Measurements from ENCODE around the gene ATP5F1E.
"Not testable (repeated sequence)": the region's sequence is repeated elsewhere in the genome, so short reads cannot be mapped to it uniquely, and the experiment has no call there.

ATP5F1E gene

DNA sequence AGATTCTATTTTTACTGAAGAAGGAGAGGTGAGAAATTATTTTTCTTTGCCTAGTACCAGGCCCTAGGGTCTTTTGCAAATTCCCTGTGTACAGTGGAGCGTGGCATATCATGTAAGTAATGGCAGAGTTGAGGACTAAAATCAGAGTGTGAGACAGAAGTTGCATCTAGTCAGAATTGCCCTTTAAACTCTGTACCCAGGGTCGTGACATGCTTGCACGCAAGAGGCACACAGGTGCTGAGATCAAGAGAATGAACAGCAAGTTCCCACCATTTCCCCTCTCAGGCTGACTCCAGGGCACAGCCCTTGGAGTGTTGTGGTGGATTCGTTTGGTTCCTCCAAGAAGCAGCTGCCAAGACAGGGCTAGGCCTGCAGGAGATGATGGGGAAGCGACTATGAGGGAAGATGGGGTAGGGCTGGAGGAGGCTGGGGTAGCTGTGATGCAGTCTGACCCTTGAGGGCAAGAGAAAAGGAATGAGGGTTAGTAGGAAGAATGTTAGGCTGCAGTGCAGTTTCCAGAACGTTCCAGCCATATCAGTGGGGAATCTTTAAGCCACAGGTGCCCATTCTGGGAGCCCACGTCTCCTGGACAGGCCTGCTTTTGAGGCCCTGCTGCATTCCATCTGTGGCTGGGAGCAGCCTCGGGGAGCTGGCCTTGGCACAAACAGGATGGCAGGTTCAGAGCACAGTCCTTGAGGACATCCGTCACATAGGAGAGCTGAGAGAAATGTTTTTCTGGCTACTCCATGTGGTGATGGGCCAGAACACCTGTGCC is 44.2 kb downstream of the ATP5F1E start:
- DNase-seq, result no peak

DNA sequence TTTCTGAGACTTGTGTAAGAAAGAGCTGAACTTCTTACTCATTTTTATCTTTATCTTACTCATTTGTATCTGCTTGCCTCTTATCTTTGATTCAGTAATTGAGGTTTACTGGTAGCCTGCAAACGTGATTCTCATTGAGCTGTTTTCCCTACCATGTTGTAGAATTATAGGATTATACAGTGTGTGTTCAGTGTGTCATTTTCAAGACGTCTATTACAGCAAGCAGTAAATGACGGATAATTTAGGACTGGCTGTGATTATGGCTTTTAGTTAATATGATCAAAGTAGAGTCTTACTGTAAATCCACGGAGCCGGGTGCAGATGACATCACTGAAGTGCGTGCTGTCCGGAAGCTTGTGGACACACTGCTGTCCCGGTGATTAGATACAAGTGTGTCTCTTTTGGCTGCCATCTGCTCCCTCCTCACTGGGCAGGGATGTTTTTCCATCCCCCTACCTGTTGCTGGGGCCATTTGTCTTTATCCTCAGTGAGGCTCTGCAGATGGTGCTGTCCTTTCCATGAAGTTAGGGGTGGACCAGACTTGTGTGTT is 45.1 kb downstream of the ATP5F1E start:
- DNase-seq, result no peak

DNA sequence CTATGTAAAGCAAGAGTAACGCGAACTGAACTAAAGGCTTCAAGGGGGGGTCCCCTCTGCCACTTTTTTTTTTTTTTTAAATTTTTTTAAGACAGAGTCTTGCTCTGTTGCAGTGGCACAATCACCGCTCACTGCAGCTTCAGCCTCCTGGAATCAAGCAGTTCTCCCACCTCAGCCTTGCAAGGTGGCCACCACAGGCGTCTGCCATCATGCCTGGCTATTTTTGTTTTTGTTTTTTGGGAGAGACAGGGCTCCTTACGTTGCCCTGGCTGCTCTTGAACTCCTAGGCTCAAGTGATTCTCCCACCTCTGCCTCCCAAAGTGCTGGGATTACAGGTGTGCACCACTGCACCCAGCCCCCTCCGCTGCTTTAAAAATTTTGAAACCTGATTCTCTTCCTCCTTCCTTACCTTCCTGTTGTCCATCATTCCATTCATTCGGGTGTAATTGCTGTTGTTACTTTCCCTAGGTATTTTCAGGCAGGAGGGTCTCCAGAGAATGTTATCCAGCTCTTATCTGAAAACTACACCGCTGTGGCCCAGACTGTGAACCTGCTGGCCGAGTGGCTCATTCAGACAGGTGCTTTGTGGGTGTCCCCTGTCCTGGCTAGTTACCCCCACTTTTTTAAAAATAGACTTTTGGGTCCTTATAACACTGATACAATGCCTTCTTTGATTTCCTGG is 45.7 kb downstream of the ATP5F1E start:
- DNase-seq, result no peak

DNA sequence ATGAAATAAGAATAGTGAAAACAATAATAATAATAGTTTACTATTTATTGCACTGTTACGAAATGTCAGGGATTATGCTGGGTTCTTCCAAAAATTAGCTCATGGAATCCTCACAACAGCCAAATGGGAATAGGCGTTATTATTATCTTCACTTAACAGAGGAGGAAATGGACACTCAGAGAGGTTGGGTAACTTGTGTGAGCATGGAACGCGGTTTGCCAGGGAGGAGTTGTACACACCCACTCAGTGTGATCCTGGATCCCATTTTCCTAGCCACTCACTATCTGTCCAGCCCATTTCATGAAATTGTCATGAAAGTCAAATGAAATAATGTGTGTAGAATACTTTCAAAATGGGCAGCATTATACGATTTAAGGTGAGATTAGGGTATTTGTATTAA is 46.5 kb downstream of the ATP5F1E start:
- DNase-seq, result no peak

GRCh38 chr20:58984691-58985090 is 47.4 kb downstream of the ATP5F1E start:
- DNase-seq, result no peak

- not testable (repeated sequence) for DNase-seq
Observed at GRCh38 chr20:58983115-58983468, 49.0 kb downstream of the ATP5F1E start.

GRCh38 chr20:58982406-58983114 is 49.6 kb downstream of the ATP5F1E start:
- no peak for DNase-seq

DNA sequence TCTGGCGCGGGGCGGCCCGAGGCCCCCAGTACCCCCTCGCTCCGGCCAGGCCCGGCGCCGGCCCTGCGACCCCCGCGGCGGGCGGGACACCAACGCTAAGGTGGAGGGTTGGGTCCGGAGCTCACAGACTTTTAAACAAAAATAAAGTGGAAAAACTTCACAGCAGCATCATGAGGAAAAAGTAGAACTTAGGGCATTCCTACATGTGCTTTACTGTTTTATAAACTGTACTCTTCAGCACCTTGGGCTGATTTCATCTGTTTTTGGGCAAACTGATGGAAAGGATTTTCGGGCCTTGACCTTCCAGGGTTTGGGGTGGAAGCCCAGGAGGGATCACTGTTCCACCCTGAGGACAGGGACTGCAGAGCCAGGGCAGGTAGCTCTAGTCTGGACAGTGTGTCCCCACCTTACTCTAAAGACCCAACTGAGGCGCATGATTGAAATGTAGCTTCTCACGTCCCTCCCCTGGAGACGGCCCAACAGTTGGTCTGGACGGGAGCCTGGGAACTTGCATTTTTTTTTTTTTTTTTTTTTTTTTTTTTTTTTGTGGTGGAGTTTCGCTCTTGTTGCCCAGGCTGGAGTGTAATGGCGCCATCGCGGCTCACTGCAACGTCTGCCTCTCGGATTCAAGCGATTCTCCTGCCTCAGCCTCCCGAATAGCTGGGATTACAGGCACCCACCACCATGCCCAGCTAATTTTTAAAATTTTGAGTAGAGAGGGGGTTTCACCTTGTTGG is 50.3 kb downstream of the ATP5F1E start:
- DNase-seq, result no peak

DNA sequence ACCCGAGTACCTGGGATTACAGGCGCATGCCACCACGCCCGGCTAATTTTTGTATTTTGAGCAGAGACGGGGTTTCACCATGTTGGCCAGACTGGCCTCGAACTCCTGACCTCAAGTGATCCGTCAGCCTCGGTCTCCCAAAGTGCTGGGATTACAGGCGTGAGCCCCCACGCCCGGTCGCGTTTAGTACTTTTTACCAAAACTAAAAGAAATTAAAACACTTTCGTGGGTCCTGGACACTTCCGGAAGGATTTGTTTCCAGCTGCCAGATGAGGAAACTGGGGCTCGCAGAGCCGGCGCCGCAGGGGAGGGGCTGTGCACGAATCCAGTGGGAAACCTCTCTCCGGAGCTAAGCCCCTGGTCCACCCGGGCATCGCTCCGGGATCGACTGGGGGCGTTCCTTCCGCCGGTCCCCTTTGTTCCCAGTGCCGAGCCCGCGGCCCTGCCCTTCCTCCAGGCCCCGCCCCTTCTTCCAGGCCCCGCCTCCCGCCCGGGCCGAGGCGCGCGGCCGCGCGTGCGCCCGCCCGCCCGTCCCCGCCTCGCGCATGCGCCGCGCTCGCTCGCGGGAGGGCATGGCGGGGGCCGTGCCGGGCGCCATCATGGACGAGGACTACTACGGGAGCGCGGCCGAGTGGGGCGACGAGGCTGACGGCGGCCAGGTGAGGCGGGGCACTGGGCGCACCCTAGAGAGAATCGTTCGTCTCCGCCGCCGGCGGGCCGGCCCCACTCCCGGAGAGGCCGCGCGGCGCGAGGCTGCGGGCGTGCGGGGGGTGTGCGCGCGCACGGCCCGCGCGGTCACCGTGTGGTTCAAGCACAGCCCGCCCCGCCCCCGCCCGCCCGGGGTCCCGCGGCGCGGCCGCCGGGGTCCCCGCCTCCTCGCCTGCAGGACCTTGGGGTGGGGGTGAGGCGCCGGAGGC is 51.2 kb downstream of the ATP5F1E start, which contains the start of gene NELFCD:
NELFCD (plus strand) TSS at position 546 of the 917 bp plus-strand sequence; CDS start at position 600, 54 bp downstream.
- DNase-seq, result peak; percentile 82

DNA sequence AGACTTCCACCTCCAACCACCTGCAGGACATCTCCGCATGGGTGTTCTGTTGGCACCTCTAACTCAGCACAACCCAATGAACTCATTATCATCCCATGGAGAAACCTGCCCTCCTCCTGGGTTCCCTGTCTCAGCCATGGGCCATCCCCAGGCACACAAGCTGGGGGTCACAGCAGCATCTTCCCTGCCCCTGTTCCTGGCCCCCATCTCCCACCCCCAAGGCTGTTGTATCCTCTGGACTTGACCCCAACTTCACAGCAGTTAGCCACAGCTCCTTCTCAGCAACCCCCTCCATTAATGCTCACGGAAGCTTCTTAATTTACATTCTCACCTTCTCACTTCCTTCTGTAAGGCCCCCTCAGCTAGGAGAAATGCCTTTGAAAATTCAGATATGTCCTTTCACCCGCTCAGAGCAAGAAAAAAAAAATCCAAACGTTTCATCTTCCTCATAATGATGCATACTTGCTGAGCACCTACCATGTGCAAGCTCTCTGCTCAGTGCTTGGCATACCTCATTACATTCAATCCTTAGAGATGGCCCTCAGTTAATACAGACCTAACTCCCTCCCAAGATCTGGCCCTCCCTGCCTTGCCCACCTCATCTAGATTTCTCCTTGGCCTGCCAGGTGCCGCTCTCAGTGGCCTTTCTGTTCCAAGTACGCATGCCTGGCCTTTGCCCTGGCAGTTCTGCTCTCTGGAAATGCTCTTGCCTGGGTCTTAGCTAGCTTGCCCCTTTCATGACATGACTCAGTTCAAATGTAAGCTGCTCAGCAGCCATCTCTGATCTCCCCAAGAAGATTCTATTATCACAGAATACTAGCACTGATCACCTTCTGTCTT is 53.6 kb downstream of the ATP5F1E start:
- no peak for DNase-seq

- DNase-seq, result no peak
Observed at GRCh38 chr20:58976061-58976730, 55.9 kb downstream of the ATP5F1E start.

Data from effector CD4-positive, alpha-beta T cell (primary cell).